K562 (cell line): ENCODE measurements around the gene TRIM14. TPM values are rescaled to one million over a fixed set of nuclear protein-coding genes. Genes with fewer than 3 reads are reported as not detected.

Experiments
- ATAC-seq: fragments of 200-7000 bp; cut with Tn5 transposase; 3 replicates; pipeline ENCODE4 v1.9.1; 2020; ENCODE audit warnings: moderate library complexity
- BruUV-seq: library from RNA; stranded (reverse); fragments of 400-500 nt; replicated peaks from 2 replicates; lab custom pipeline; 2021; lab: Mats Ljungman, UMichigan
- CTCF ChIA-PET: fragments of 300-600 bp; formaldehyde crosslinking; extraction: SDS; loops from one replicate; lab custom pipeline; 2021; ENCODE audit warnings: low intra/inter-chr PET ratio; lab: Yijun Ruan, JAX
- POLR2A ChIA-PET: fragments of 300-600, 350-650 bp; sonication (Branson Sonifier 250); formaldehyde crosslinking; extraction: SDS; loops from one replicate; lab custom pipeline; 2021; ENCODE audit warnings: antibody characterized with exemption, inconsistent platforms; lab: Yijun Ruan, JAX
- DNase-seq, 4 experiments: peaks; one replicate each; pipeline versions ENCODE4 v3.0.0 to v3.0.0-alpha.2; 2011 to 2018; ENCODE audit warnings: low spot score in 3 of 4, mixed read lengths in 3 of 4; ENCODE audit errors: extremely low read depth in 1 of 4
- FAIRE-seq: peaks from 2 replicates; lab custom pipeline; 2011; peaks lifted over from hg19 to GRCh38; lab: Jason Lieb, UNC
- H2AFZ ChIP-seq: 2 replicates; pipeline ENCODE4 v1.6.0; 2011; ENCODE audit warnings: low read depth, low read length, control low read depth, inconsistent platforms
- H3K27ac ChIP-seq: fragments of 200-600 bp; 3 replicates; pipeline ENCODE4 v1.8.0; 2011; ENCODE audit warnings: low read depth, mild to moderate bottlenecking, control low read depth, inconsistent platforms, low read length, moderate library complexity, mixed read lengths; ENCODE audit errors: extremely low read depth
- H3K27me3 ChIP-seq, 2 experiments: fragments of 300-600 bp in 1 of 2; 2 replicates in 1 of 2; 3 replicates in 1 of 2; pipeline versions ENCODE4 v1.6.0 to v1.8.0; 2011; ENCODE audit warnings: inconsistent platforms in 2 of 2, low read length in 2 of 2, mild to moderate bottlenecking in 1 of 2, mixed read lengths in 1 of 2, moderate library complexity in 1 of 2; ENCODE audit not compliant: control insufficient read depth in 2 of 2, insufficient read depth in 2 of 2
- H3K36me3 ChIP-seq: fragments of 300-600 bp; 3 replicates; pipeline ENCODE4 v1.8.0; 2011; ENCODE audit warnings: mild to moderate bottlenecking, low read length, inconsistent platforms; ENCODE audit not compliant: control insufficient read depth, insufficient read depth
- H3K4me1 ChIP-seq, 2 experiments: fragments of 200-600 bp in 1 of 2; replicated peaks in 1 of 2; 2 replicates in 1 of 2; 3 replicates in 1 of 2; pipeline versions ENCODE4 v1.5.1 to v1.8.0; 2011; ENCODE audit warnings: inconsistent platforms in 2 of 2, low read length in 2 of 2, mild to moderate bottlenecking in 1 of 2, mixed read lengths in 1 of 2, moderate library complexity in 1 of 2; ENCODE audit not compliant: control insufficient read depth in 2 of 2, insufficient read depth in 2 of 2
- H3K4me2 ChIP-seq: 2 replicates; pipeline ENCODE4 v1.6.1; 2011; ENCODE audit warnings: low read length, control low read depth, inconsistent platforms, mixed read lengths; ENCODE audit not compliant: insufficient read depth
- H3K4me3 ChIP-seq: fragments of 200-600 bp; sonication (generic), shearing (Covaris generic); 2 replicates; pipeline ENCODE4 v1.5.1; 2016; ENCODE audit warnings: control low read depth, inconsistent platforms
- H3K79me2 ChIP-seq: fragments of 200-600 bp; 3 replicates; pipeline ENCODE4 v1.8.0; 2011; ENCODE audit warnings: low read length, inconsistent platforms; ENCODE audit not compliant: control insufficient read depth, insufficient read depth
- H3K9ac ChIP-seq, 2 experiments: 2 replicates each; pipeline versions ENCODE4 v1.6.0 to v1.6.1; 2011; ENCODE audit warnings: low read depth in 2 of 2, low read length in 2 of 2, control low read depth in 1 of 2, inconsistent platforms in 1 of 2, mild to moderate bottlenecking in 1 of 2, mixed read lengths in 1 of 2; ENCODE audit not compliant: insufficient read depth in 1 of 2
- H3K9me1 ChIP-seq: one replicate; pipeline ENCODE4 v1.6.0; 2011; ENCODE audit warnings: inconsistent platforms, mild to moderate bottlenecking, low read length, moderate library complexity; ENCODE audit not compliant: control insufficient read depth, insufficient read depth
- H3K9me3 ChIP-seq: replicated peaks from 2 replicates; pipeline ENCODE4 v1.5.1; 2011; ENCODE audit warnings: low read depth, low read length, inconsistent platforms; ENCODE audit not compliant: control insufficient read depth, insufficient read depth
- H4K20me1 ChIP-seq: replicated peaks from 2 replicates; pipeline ENCODE4 v1.6.1; 2011; ENCODE audit warnings: low read length, inconsistent platforms, mixed read lengths; ENCODE audit not compliant: control insufficient read depth, insufficient read depth
- ZFP1 ChIP-seq: fragments of 450-650 bp; formaldehyde crosslinking; IDR thresholded peaks from 2 replicates; pipeline ENCODE4 v1.4.0; 2020; ENCODE audit warnings: mild to moderate bottlenecking, mixed read lengths
- WGBS: fragments of 100-300 bp; shearing (Covaris generic); methylation state at CpG from one replicate; pipeline ENCODE4 v1.1.6; 2016; ENCODE audit warnings: low coverage, mixed read lengths; ENCODE audit not compliant: insufficient coverage; ENCODE audit errors: missing lambda C conversion rate; 5-methylcytosine and 5-hydroxymethylcytosine counted together
- in situ Hi-C: fragments of 300-500 bp; cut with MboI; formaldehyde crosslinking; loops from 4 replicates; pipeline ENCODE4 v1.15.0; 2018; ENCODE audit warnings: inconsistent platforms, mixed read lengths
- intact Hi-C: fragments of 100-400 bp; cut with micrococcal nuclease; formaldehyde crosslinking; loops from 2 replicates; pipeline ENCODE4 v1.14.2; 2022
- polyA plus RNA-seq, 8 experiments: library from polyadenylated mRNA; depleted of rRNA in 4 of 8; stranded (reverse) in 5 of 8; unstranded in 3 of 8; fragments of >200 nt; fragmentation: Nextera tagmentation in 2 of 8; fragmentation: Illumina TruSeq in 1 of 8; extraction: Ambion mirVana in 2 of 8; extraction: Trizol in 1 of 8; gene quantifications; 2 replicates each; pipeline versions ENCODE4 v1.2.1 to v1.2.3, GENCODE V29; 2011 to 2014; ENCODE audit warnings: inconsistent platforms in 1 of 8, missing spikeins in 1 of 8
- total RNA-seq, 7 experiments: library from RNA; depleted of rRNA in 6 of 7; stranded (reverse); fragments of >200 nt in 6 of 7; fragmentation: Illumina TruSeq in 2 of 7; extraction: Trizol in 2 of 7; gene quantifications; 2 replicates each; pipeline versions ENCODE4 v1.2.1 to v1.2.3, GENCODE V29; 2011 to 2021; ENCODE audit warnings: low replicate concordance in 1 of 7
- TF ChIP-seq, protein P1 (sequence below): fragments of 250-450 bp; sonication (Bioruptor Pico); IDR thresholded peaks from 2 replicates; pipeline ENCODE4 v1.8.0; 2021; ENCODE audit warnings: moderate library complexity, mild to moderate bottlenecking, inconsistent platforms

Gene TRIM14
- total and polyA plus RNA-seq, 9 of the 15 experiments (the other 6 are each of a cell fraction or from before 2014, with no cell fraction given) = 7.6 to 41.0 (median 17.9) TPM

DNA sequence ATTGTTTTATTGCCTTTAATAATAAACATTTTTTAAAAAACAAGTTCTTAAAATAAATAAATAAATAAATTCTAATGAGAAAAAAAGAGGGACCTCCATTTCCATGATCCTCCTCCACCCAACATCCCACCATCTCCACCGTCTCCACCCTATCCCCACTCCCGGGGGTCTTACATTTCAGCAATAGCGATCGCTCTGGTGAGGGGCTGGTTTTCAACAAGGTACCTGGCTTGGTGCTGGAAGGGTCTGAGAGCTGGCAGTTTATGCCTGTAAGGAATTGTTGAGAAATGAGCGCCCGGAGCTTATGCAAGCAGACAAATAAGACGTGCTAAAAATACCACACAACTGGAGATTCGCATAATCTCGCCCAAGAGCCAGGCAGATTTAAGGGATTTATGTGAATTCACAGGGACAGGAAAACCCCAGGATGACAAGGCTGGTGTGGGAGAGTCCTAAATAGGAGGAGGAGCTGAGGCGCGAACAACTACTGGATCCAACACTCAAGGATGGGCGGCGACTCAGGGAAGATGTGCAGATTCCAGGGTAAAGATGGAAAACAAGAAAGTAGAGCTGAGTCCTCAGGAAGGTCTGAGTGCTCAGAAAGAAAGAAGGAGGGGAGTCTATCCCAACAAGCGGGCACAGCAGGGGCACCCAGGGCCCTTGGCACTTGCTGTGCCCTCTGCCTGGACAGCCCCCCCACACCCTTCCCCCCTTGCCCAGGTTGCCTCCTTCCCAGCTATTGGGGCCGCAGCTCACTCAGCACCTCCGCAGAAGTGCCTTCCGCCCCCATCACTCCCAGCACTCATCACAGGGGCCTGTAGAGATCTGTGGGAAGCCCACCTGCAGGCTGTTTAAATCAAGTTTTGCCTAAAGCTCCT, 27.0 kb downstream of the TRIM14 start:
- WGBS = 90% methylated on average over 16 of the region's 17 CpGs
- H3K36me3 ChIP-seq = peaks cover 52% of the 10 kb centered on the region; the same call in 2 of the 3 replicates
- CTCF ChIA-PET = no interaction called here
- TF ChIP-seq ZFP1 (CRISPR knock-in tag) = no peak
- TF ChIP-seq, protein P1, sequence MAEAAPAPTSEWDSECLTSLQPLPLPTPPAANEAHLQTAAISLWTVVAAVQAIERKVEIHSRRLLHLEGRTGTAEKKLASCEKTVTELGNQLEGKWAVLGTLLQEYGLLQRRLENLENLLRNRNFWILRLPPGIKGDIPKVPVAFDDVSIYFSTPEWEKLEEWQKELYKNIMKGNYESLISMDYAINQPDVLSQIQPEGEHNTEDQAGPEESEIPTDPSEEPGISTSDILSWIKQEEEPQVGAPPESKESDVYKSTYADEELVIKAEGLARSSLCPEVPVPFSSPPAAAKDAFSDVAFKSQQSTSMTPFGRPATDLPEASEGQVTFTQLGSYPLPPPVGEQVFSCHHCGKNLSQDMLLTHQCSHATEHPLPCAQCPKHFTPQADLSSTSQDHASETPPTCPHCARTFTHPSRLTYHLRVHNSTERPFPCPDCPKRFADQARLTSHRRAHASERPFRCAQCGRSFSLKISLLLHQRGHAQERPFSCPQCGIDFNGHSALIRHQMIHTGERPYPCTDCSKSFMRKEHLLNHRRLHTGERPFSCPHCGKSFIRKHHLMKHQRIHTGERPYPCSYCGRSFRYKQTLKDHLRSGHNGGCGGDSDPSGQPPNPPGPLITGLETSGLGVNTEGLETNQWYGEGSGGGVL (CRISPR knock-in tag) = no peak
- H4K20me1 ChIP-seq = no peaks in the 10 kb centered on the region
- POLR2A ChIA-PET = interaction anchor here (0.6 to 1.3 kb wide), 6 partner anchors 9 to 570 kb away, joined by 3 to 5 read pairs (median 4); no protein-coding TSS in a partner anchor
- no peak overlapping the region for H3K4me3 ChIP-seq
- H2AFZ ChIP-seq = no peak overlapping the region
- in situ Hi-C loops (no loop called here), intact Hi-C loops (no loop called here)
- no peak overlapping the region for H3K27ac ChIP-seq
- no peak for FAIRE-seq
- DNase-seq = no peak
- no TSS peak for BruUV-seq
- H3K9me3 ChIP-seq = no peaks in the 10 kb centered on the region
- peaks cover 0 to 4% of the 10 kb centered on the region in 2 experiments; a peak in 1 of 5 replicates for H3K4me1 ChIP-seq
- no peak overlapping the region for H3K9ac ChIP-seq
- H3K4me2 ChIP-seq = no peak overlapping the region
- H3K27me3 ChIP-seq = no peaks in the 10 kb centered on the region
- no peaks in the 10 kb centered on the region for H3K9me1 ChIP-seq
- no peak for ATAC-seq
- H3K79me2 ChIP-seq = no peaks in the 10 kb centered on the region
